Panc1 (cell line): ENCODE data around the gene CALU. TPM values are rescaled to one million over a fixed set of nuclear protein-coding genes. Genes with fewer than 3 reads are reported as not detected.

Experiments used
- ATAC-seq: fragments of 200-7000 bp; cut with Tn5 transposase; 2 replicates; pipeline ENCODE4 v1.9.1; 2020; ENCODE audit warnings: mild to moderate bottlenecking, moderate library complexity
- BruUV-seq: library from RNA; stranded (reverse); fragments of 400-500 nt; replicated peaks from 2 replicates; lab custom pipeline; 2021; lab: Mats Ljungman, UMichigan
- CTCF ChIA-PET: fragments of 300-600 bp; sonication (Branson Sonifier 250); formaldehyde crosslinking; loops from one replicate; lab custom pipeline; 2022; ENCODE audit warnings: antibody characterized with exemption; lab: Charles Lee
- POLR2A ChIA-PET: fragments of 300-600 bp; sonication (Branson Sonifier 250); formaldehyde crosslinking; loops from one replicate; lab custom pipeline; 2022; ENCODE audit warnings: antibody characterized with exemption; lab: Charles Lee
- DNase-seq: peaks from one replicate; pipeline ENCODE4 v3.0.0-alpha.2; 2010; ENCODE audit warnings: low read depth, low spot score
- H3K27ac ChIP-seq: 2 replicates; pipeline ENCODE4 v1.5.1; 2011; ENCODE audit warnings: mild to moderate bottlenecking, low read length, inconsistent platforms
- H3K27me3 ChIP-seq: fragments of 200-500 bp; sonication (Bioruptor generic); 2 replicates; pipeline ENCODE4 v1.6.0; 2014; ENCODE audit warnings: low read length, inconsistent platforms; ENCODE audit not compliant: control insufficient read depth, insufficient read depth
- H3K36me3 ChIP-seq: fragments of 200-500 bp; sonication (Bioruptor generic); 2 replicates; pipeline ENCODE4 v1.5.1; 2014; ENCODE audit warnings: inconsistent platforms, mild to moderate bottlenecking, low read length, moderate library complexity; ENCODE audit not compliant: control insufficient read depth, insufficient read depth
- H3K4me1 ChIP-seq: 2 replicates; pipeline ENCODE4 v1.5.1; 2011; ENCODE audit warnings: inconsistent platforms, mild to moderate bottlenecking, low read length, moderate library complexity; ENCODE audit not compliant: control insufficient read depth, insufficient read depth
- H3K4me3 ChIP-seq, 2 experiments: 2 replicates each; pipeline ENCODE4 v1.5.1; 2011 to 2012; ENCODE audit warnings: low read depth in 2 of 2, low read length in 2 of 2, mild to moderate bottlenecking in 2 of 2, inconsistent platforms in 1 of 2, moderate library complexity in 1 of 2
- H3K9me3 ChIP-seq: fragments of 200-500 bp; sonication (Bioruptor generic); 2 replicates; pipeline ENCODE4 v1.5.1; 2014; ENCODE audit warnings: low read depth, mild to moderate bottlenecking, inconsistent platforms, low read length, moderate library complexity; ENCODE audit not compliant: control insufficient read depth, insufficient read depth
- CTCF ChIP-seq: fragments of 450-650 bp; IDR thresholded peaks from 2 replicates; pipeline ENCODE4 v1.5.1; 2017; ENCODE audit warnings: mild to moderate bottlenecking
- POLR2AphosphoS5 ChIP-seq: IDR thresholded peaks from 2 replicates; pipeline ENCODE4 v1.6.1; 2012; ENCODE audit warnings: mild to moderate bottlenecking, low read depth, low read length, moderate library complexity
- SIN3A ChIP-seq: IDR thresholded peaks from 2 replicates; pipeline ENCODE4 v1.6.1; 2012; ENCODE audit warnings: low read depth, mild to moderate bottlenecking, low read length, moderate library complexity, borderline replicate concordance; ENCODE audit not compliant: insufficient read depth
- TCF7L2 ChIP-seq: IDR thresholded peaks from 2 replicates; pipeline ENCODE4 v1.6.1; 2011; ENCODE audit warnings: mild to moderate bottlenecking, low read depth, low read length, inconsistent platforms
- in situ Hi-C: cut with HindIII; loops from 2 replicates; pipeline ENCODE4 v1.10.0; 2016; ENCODE audit warnings: low sequenced_read_pairs, low pct_unique_long_range_greater_than_20kb
- intact Hi-C: fragments of 100-400 bp; cut with micrococcal nuclease; formaldehyde crosslinking; loops from one replicate; pipeline ENCODE4 v1.10.0; 2022; ENCODE audit not compliant: unreplicated experiment
- total RNA-seq: library from RNA; stranded (reverse); gene quantifications from one replicate; pipeline ENCODE4 v1.2.1, GENCODE V29; 2021; ENCODE audit not compliant: unreplicated experiment
- TF ChIP-seq, protein P1 (sequence below), 2 experiments: IDR thresholded peaks; 2 replicates each; pipeline ENCODE4 v1.6.1; 2011 to 2012; ENCODE audit warnings: low read depth in 2 of 2, control low read depth in 1 of 2, low read length in 1 of 2, mild to moderate bottlenecking in 1 of 2, moderate library complexity in 1 of 2; ENCODE audit not compliant: insufficient read depth in 1 of 2

Gene CALU
- total RNA-seq, 1 experiment from 2014 or later, result 210 TPM

- ChIA-PET POLR2A (interaction anchor here (0.6 kb wide), 1 partner anchor 134 kb away, joined by 4 read pairs; no protein-coding TSS in a partner anchor), CTCF (no interaction called here)
- H3K27ac ChIP-seq, result no peak overlapping the region
- in situ Hi-C loops, result no loop called here
- peaks cover 6% of the 10 kb centered on the region for H3K27me3 ChIP-seq
- BruUV-seq, result no TSS peak
- intact Hi-C loops, result no loop called here
- no peak overlapping the region for H3K4me3 ChIP-seq
- no peaks in the 10 kb centered on the region for H3K36me3 ChIP-seq
- no peak for DNase-seq
- TF ChIP-seq SIN3A (no peak), TCF7L2 (no peak), POLR2AphosphoS5 (no peak), CTCF (no peak)
- TF ChIP-seq, protein P1, sequence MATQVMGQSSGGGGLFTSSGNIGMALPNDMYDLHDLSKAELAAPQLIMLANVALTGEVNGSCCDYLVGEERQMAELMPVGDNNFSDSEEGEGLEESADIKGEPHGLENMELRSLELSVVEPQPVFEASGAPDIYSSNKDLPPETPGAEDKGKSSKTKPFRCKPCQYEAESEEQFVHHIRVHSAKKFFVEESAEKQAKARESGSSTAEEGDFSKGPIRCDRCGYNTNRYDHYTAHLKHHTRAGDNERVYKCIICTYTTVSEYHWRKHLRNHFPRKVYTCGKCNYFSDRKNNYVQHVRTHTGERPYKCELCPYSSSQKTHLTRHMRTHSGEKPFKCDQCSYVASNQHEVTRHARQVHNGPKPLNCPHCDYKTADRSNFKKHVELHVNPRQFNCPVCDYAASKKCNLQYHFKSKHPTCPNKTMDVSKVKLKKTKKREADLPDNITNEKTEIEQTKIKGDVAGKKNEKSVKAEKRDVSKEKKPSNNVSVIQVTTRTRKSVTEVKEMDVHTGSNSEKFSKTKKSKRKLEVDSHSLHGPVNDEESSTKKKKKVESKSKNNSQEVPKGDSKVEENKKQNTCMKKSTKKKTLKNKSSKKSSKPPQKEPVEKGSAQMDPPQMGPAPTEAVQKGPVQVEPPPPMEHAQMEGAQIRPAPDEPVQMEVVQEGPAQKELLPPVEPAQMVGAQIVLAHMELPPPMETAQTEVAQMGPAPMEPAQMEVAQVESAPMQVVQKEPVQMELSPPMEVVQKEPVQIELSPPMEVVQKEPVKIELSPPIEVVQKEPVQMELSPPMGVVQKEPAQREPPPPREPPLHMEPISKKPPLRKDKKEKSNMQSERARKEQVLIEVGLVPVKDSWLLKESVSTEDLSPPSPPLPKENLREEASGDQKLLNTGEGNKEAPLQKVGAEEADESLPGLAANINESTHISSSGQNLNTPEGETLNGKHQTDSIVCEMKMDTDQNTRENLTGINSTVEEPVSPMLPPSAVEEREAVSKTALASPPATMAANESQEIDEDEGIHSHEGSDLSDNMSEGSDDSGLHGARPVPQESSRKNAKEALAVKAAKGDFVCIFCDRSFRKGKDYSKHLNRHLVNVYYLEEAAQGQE (IDR thresholded peaks at IDR 0.05; ENCODE audit: insufficient read depth in 1 of 2, low read depth in 2 of 2, low read length in 1 of 2), result no peak
- ATAC-seq, result no peak
- H3K9me3 ChIP-seq, result no peaks in the 10 kb centered on the region
- peaks cover 5% of the 10 kb centered on the region for H3K4me1 ChIP-seq
Observed at GRCh38 chr7:128733278-128733645, 5.9 kb upstream of the CALU start.

- ATAC-seq, result no peak
Observed at GRCh38 chr7:128734890-128735289, 4.3 kb upstream of the CALU start.

More at GRCh38 chr7:128734890-128735289, 4.3 kb upstream of the CALU start:
- DNase-seq, result no peak
- CTCF ChIA-PET, result no interaction called here
- peaks cover 8% of the 10 kb centered on the region for H3K4me1 ChIP-seq
- no peak overlapping the region for H3K4me3 ChIP-seq
- BruUV-seq, result no TSS peak
- in situ Hi-C loops, result no loop called here
- no peaks in the 10 kb centered on the region for H3K9me3 ChIP-seq
- POLR2A ChIA-PET, result no interaction called here
- intact Hi-C loops, result no loop called here
- H3K27ac ChIP-seq, result no peak overlapping the region
- no peak for TF ChIP-seq POLR2AphosphoS5
- no peak for TF ChIP-seq SIN3A
- no peak for TF ChIP-seq CTCF
- TF ChIP-seq TCF7L2, result no peak
- TF ChIP-seq, protein P1 (IDR thresholded peaks at IDR 0.05; ENCODE audit: insufficient read depth in 1 of 2, low read depth in 2 of 2, low read length in 1 of 2), result no peak
- H3K36me3 ChIP-seq, result peaks cover 3% of the 10 kb centered on the region; the same call in 1 of the 2 replicates
- H3K27me3 ChIP-seq, result peaks cover 6% of the 10 kb centered on the region
